Stimulated activated CD4-positive, alpha-beta T cell treated with anti-CD3 and anti-CD28 coated beads, Interleukin-1b, Interleukin-23, amount 100 ng/mL, for 4 hours (primary cell): ENCODE data around the gene FBXW8.

ENCODE experiments used
- DNase-seq, 2 donors: peaks; one replicate each; pipeline ENCODE4 v3.0.0-alpha.2; 2020; ENCODE audit warnings: low read depth in 2 of 2

Gene FBXW8

DNA sequence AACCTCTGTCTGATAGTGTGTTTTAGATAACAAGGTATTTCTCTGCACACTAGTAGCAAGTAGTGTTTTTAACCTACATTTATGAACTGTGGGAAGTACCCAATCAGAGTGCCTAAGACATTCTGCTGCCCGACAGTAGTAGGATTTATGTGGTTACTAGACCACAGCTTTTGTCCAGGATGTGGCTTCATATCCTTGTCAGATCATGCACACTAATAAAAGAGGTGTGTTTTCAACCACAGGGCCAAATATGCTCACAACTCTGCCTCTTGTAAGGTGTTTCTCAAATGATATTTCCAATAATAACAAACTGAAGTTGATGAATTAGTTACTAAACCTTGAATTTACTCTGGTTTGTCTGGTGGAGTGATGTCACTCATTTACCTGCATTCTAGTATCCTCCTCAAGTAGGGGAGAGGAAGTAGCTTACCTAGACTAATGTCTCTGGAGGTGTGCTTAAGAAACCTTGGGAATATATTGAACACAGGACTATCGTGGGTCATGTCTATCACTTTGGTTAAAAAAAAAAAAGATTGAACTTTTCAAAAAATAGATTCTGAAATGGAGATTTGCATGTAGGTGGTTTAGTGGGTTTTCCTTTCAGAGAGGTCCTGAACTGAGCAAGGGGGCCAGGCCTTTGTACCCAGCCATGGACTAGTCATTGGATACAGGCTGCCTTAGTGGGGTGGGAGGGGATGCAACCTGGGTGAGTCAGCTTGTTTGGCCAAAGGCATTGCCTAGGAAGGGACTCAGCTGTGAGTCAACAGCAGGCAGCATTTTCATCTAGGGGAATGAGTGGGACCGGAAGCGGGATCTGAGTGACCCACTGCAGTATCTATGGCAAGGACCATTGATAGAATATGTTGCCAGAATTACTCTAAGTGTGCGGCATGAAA is 14.1 kb downstream of the FBXW8 start:
- DNase-seq = no peak

DNA sequence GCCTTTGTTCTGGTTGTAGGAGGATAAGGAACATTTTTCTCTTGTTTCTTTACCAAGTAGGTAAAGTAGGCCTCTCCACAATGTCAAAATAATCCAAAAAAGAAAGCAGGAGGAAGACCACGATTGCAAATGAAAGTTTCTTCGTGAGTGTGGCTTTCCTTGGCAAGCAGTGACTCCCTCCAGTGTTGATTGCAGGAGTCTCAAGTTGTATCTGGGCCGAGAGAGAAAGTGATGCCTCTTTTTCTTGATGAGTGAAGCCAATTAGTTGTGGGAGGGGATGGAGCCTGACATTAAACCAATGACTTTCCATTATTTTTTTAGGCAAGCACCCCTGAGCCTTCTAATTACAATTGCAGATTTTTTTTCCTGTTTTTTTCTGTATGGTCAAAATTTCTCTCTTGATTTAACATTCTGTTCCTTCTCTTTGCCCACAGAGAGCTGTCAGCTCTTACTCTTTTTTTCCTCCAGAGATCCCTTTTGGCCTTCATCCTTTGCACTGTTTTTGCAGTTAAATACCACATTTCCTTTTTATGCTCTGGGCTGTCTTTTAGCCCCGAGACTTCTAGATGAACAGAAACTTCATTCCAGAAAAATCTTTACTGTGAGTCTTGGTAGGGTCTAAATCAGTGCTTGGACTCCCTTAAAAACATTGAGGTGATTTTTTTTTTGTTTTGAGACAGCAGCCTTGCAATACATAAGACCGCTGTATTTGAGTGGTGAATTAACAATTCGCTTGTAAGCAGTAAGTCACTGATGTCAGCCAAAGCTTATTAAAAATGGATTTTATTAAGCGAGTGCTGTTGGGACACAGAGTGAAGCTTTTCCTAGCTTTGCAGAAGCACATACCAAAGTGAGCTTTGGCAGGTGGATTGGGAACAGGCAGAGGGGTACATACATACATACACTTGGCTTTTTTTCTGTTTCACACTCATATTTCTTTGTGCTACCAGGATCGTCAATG is 15.8 kb downstream of the FBXW8 start:
- DNase-seq = no peak

DNA sequence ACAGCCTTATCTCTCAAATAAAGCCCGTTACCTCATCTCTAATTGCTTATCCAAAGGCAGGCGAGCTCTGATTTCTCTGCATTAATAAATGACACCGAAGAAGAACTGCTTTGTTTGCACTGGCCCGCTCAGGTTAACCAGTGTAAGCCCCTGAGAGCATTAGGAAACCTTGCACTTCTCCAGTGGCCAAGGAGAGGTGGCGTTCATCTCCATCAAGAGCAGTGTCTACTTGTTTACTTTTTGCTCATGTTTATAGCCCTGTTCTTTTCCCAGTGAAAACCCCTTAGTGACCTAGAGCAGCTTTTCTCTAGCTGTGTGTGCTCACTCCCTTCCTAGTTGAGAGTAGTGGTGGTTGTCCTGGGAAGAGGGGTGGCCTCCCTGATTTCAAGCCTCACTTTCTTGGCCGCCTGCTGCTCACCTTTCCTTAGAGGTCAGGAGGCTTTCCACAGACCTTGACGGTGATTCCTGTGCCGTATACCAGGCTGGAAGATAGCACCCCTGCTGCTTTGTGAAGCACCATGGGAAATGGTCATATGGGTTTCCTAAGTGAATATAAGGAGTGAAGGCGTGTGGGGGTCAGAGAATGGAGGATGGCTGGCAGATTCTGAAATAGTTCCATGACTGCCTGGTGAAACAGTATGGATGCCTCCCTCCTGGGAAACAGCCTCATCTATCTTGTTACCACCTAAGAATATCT is 16.6 kb downstream of the FBXW8 start:
- no peak for DNase-seq

DNA sequence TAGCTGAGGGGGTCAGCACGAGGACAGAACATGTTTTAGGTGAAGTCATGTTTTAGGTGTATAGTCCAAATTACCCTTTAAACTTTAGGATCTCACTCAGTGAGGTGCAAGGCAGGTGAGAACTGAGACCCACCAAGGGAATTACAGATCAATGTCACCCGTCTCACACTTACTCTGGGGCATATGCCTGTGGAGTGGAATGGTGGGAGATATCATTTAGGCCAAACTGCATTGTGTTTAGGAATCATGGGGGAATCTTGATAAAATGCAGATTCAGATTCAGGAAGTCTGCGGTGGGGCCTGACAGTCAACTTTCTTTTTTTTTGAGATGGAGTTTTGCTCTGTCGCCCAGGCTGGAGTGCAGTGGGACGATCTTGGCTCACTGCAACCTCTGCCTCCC is 17.8 kb downstream of the FBXW8 start:
- DNase-seq = no peak

DNA sequence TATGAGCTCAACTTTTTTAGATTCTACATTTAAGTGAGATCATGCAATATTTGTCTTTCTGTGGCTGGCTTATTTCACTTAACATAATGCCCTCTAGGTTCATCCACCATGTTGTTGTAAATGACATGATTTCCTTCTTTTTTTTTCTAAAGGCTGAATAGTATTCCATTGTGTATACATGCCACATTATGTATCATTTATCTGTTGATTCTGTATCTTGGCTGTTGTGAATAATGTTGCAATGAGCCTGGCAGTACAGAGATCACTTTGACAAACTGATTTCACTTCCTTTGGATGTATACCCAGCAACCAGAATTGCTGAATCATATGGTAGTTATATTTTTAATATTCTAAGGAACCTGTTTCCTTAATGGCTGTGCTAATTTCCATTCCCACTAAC is 19.1 kb downstream of the FBXW8 start:
- DNase-seq = no peak

DNA sequence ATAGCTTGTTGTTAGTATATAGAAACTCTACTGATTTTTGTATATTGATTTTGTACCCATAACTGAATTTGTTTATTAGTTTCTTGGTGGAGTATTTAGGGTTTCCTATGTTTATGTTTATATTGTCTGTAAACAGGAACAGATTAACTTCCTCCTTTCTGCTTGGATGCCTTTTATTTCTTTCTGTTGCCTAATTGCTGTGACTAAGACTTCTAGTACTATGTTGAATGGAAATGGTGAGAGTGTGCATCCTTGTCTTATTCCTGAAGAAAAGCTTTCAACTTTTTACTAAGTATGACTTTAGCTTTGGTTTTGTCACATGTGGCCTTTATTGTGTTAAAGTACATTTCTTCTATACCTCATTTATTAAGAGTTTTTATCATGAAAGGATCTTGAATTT is 20.9 kb downstream of the FBXW8 start:
- no peak for DNase-seq

DNA sequence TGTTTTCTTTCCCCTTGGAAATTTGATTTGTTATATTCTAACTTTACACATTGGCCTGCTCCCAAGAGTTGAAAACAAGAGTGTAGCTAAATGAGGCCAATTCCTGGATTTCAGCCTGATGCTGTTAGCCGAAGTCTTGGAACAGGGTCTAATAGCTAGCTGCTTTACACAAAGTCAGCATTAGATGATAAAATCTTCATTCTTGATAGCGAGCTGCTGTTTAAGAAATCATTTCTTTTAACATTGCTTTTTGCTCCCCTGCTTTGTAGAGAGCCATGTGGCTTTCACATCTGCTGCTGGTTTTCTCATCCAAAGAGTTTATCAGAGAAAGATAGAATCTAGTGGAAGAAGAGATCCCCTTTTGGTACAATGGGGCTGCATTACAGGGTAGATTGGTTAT is 22.3 kb downstream of the FBXW8 start:
- DNase-seq = no peak

DNA sequence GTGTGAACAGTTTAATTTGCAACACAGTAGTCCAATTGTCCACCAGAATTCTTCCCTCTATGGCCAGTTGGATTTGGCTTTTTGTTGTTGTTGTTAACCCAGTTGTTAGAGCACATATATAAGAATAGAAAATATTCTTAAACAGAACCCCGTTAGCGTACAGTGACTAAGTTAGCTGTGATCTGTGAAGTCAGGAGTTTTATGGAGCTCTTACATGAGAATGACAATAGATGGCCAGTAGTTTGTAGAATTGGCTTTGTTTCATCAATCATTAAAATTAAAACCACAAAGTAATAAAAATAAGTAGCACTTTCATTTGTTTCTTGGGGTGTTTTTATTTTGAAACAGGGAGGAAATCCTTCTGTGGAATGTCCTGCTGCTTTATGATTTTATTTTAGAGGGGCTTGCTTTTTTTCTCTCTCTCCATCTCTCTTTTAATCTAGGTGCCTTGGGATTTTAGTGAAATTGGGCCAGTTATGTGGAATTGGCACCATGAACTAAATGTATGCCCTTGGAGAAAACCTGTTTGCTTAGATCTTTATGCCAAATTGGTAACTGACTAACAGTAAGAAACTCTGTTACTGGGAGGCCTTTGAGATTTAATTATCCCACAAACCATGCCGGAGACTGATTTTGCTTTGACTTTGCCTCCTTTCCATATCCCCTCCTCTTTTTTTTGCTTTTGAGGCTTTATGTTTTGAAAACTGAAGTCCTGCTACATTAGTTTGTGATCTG is 22.9 kb downstream of the FBXW8 start:
- DNase-seq = no peak

DNA sequence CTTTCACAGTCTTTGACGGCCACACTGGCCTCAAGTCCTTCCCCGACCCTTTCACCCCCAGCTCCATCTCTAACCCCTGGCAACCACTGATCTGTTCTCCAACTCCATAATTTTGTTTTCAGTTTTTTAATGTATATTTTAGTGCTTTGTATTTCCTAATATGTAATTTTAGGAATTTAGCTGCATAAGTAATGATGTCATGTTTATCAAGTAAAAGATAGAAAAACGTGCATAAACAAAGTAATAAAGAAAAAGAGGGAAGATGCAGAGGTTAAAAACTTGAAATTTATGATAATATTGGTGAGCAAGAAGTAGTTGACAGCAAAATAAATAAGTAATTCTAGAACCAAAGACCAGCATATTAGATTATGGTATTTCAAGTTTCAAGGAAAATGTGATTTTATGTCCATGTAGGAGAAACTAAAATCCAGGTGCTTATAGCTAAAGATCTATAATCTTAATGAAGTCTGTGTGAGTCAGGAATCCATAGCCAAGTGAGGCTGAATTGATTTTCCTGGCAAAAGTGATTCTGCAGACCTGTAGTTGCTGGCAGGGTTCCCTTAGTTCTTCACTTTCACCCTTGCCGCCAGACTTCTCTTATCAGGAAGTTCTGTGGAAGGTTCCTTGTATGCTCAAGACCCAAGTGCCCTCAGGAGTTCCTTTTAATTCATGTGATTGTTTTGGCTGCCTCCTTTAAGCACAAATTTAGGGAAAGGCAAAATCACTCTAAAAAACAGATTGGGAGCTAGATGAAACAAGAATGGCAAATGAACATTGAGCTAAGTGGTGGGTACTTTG is 24.4 kb downstream of the FBXW8 start:
- no peak for DNase-seq

DNA sequence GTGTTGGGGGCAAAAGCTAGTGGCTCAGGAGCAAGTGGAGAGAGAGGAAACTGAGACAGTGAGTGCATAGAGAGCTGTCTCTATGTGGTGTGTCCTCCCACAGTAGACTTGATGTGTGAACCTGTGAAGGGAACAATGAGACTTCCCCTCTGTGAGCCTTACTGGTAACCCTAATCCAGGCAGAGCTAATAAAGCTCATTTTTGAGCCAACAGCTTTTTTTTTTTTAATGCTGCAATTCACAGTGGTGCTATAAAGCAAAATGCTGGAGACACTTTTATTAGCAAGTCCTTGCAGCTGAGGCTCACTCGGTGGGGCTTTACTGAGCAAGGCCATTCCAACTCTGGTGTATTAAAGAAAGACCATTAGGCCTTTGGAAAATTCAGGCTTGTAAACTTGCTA is 26.9 kb downstream of the FBXW8 start:
- DNase-seq = no peak

DNA sequence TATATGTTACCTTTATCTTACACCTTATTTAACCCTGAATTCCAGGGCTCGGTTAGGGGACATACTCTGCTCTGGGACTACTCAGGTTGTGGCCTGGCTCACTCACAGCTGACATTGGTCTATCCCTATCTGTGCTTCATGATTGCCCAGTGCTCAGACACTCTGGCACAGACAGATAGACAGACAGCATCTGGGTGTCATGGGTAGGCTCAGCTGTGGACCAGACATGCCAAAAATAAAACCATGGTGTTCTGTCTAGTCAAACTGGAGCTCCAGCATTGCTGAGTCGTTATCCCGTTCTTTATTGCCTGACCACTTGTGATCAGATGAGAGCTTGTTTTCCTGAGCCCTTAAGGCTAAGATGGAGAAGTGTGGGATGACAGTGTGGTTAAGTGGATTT is 29.0 kb downstream of the FBXW8 start:
- DNase-seq = no peak

DNA sequence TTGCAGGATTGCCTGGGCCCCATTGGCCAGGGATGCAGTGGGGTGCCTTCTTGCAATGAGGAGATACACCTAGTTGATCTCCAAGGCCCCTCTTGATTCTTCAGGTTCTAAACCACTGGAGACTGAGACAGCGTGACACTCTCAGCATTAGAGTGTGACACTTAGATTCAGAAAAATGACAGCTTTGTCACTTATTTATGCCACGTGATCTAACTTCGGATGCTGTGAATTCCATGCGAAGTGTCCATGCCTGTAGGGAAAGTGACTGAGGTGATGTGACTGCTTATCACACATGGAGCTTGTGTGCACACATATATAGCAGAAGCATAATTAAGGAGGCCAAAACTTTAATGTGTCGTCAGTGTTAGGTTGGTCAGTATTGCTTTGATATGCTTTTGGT is 30.4 kb downstream of the FBXW8 start:
- DNase-seq = no peak

DNA sequence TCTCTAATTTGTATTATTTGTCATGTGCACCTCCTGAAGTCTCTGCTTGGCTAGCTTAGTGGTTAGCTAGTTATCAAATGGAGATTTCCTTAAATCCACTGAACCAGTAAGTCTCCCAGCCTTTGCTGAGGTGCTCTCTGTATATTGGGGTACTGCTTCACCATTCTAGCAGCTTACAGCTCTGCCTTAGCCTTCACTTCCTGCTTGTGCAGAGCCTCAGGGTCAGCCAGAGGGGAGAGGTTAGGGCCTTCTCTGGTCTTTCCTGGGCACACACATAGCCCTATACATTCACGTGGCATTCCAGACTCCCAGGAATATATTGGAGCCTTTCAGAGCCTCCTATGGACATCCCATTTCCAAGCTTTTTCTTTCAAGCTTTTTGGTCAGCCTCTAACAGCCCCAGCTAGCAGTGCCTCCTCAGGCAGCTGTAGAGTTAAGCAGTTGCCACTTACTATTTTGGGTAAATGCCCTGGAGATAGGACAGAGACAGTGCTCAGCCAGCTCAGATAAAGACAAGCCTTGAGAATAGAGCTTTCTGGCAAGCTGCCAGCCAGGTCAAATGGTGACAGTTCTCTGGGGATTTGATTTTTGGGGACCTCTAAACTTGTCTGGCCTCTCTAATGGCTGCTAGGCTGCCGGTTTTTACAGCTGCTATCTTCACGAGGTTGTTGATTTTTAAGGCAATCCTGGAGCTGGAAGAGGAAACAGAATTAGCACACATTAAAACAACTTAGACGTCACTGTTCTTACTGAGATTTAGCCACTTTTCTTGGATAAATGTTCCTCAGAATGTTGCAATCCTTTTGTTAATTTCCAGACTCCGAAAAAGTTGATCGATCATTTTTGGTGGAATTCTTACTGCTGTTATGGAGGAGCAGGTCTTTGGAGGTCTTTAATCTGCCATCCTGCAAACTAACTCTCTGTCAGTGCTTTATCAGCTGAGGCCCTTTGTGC is 32.9 kb downstream of the FBXW8 start:
- DNase-seq = no peak

DNA sequence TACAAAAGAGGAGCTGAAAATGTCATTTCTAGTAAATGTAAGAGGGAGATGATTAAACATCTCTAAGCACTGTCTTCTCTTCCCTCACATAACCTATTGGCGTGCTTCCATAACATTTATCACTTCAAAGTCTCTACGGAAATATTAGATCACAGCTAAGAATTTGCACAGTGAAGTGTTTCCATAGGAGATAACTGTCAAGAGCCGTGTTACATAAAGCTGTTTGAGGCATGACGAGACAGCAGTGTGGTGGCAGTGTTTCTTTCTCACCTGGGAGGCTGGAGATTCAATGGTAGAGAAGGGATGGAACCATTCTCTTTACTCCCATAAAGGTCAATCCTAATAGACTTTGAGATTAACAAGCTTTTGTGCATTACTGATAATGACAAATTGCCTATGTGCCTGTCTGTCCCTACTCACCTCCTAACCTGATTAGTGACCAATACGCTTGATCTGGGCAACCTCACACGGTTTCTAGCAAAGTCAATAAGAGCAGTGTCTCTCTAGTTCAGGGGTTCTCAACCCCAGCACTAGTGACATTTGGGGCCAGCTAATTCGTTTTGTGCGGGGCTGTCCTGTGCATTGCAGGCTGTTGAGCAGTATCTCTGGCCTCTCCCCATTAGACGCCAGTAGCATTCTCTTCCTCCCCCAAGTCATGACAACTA is 35.3 kb downstream of the FBXW8 start:
- DNase-seq = no peak

DNA sequence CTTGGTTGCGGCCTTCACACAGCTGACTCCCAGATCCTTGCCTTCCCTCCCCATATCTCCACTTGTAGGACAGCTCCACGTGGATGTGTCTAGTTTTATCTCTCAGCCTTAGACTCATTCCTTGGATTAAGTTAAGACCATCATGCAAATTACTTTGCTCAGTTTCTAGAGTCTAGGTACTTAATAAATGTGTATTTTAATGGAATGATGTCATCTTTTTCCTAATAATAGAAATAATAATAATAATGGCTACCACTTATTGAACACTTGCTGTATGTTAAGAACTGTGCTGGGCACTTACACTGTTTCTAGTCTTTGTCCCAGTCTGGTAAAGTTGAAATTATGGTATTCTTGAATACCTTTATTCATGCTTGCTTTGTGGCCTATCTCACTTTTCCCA is 37.5 kb downstream of the FBXW8 start:
- DNase-seq = no peak

DNA sequence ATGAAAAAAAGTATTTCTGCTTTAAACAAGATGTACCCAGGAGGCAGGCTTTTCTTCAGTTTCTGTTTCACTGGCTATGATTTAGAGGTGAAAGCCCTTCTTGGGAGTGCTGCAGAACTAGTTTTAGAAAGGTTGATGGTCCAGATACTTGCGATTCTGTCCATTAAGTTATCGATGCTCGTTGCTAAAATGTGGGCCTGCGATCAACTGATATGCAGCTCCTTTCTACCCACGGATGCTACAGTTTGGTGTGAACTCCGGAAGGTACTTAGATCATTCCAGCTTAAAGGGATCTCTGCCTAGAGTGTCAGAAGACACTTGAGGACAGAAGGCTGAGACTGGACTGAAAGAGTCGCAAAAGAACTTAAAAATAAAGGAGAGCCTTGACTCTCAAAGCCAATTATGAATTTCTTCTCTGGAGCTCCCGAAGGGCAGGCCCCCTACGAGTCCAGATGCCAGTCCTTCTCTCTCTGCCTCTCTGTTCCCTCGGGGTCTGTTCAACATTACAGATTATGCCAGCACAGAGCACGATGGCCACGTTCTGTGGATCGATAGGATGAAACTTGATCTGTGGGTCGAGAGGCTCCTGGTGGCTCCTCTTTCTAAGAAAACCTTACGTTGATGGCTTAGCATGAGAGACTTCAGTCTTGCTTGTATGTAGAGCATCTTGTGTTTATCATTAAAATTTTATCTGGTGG is 40.0 kb downstream of the FBXW8 start:
- DNase-seq = no peak

DNA sequence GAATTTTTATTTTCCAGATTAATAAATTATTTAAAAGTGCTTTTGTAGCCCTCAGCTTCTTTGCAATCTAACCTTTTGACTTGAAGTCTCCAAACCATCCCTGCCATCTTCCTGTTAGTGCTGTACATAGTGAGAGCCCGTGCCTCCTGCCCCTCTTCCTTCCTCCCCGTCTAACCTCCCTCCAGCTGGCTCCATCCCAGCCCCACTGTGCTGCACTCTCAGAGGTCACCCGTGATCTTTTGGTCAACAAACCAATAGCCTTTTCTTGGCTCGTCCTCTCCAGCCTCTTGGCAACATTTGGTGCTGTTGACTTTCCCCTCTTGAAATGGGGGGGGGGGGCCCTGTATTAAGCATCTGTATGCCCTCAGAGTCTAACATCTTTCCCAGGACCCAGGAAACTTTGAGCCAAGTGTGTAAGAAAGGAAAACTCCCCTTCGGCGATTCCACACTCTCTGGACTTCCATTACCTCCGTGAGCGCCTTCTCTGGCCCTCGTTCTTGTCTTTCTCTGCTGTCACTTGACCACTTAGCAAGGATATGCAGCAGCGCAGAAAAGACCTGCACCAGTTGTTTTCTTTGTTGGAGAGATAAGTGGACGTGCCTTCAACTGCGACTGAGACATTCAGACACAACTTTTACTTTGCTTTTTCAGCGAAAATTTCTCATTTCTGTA is 44.1 kb downstream of the FBXW8 start:
- no peak for DNase-seq
